ENCODE results near the gene LRRC14B. TPM values are rescaled to one million over a fixed set of nuclear protein-coding genes. Genes with fewer than 3 reads are reported as not detected.

LRRC14B gene
- total RNA-seq, 1 experiment from 2014 or later: not detected

DNA sequence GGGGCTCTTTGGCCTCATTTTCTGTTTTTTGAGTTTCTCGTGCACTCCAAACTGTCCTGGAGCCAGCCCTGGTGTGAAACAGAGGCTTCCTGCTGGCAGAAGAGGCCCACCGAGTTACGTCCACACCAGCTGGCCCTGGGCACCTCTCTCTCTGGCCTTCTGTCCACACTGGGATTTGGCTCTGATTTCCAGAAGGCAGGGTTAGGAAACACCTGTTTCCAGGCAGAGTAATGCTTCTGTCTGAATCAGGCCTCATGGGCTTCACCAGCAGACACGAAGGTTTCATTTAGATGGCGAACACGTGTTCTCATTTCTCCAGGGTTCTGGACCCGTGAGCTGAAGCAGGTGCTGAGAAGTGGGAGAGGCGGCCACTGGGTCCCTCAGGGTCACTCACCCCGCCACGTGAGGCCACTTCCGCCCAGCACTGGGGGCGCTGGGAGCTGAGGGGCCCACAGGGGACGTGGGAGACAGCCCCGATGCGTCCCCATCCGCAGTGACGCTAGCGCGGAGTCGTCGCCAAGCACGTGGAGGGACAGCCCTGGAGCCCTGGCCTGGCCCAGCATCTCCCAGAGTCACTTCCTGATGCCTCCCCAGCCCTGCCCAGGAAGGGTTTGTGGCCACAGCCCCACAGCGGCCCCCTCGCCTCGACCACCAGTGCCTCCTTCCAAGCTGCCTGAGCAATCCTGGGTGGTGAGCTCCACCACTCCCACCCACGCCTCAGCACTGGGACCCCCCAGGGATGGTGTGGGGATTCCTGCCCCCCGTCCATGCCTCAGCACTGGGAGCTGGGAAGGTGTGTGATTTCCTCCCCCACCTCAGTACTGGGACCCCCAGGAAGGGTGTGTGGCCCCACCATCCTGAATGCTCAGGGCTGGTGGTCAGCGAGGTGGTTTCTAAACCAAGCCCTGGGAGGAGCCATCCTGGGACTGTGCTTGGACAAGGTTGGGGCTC, 4.9 kb upstream of the LRRC14B start:
- Histone ChIP-seq H3K36me3 (ENCODE audit: low read depth, low read length) (no peaks in the 10 kb centered on the region), H3K4me3 (ENCODE audit: low read length) (no peak overlapping the region), H3K27me3 (ENCODE audit: low read length) (no peaks in the 10 kb centered on the region), H3K27ac (ENCODE audit: low read length) (no peak overlapping the region), H3K9me2 (replicated peaks; ENCODE audit: low read length) (no peaks in the 10 kb centered on the region), H3F3A (ENCODE audit: low read length, unreplicated experiment) (no peaks in the 10 kb centered on the region), H3K4me1 (ENCODE audit: insufficient read depth, low read length) (peaks cover 11% of the 10 kb centered on the region), H2AFZ (ENCODE audit: low read length) (no peak overlapping the region), H3K79me2 (ENCODE audit: low read length) (no peaks in the 10 kb centered on the region), H3K9ac (ENCODE audit: low read length) (no peak overlapping the region), H3K9me3 (ENCODE audit: low read length) (no peaks in the 10 kb centered on the region), H4K20me1 (ENCODE audit: low read length) (no peaks in the 10 kb centered on the region), H3K4me2 (ENCODE audit: low read length) (no peak overlapping the region)
- TF ChIP-seq EZH2 (IDR thresholded peaks at IDR 0.05; ENCODE audit: low read length, unreplicated experiment) (no peak), EZH2phosphoT487 (IDR thresholded peaks at IDR 0.05; ENCODE audit: borderline replicate concordance, low read length) (no peak), CTCF (conservative IDR thresholded peaks at IDR 0.05; ENCODE audit: low read depth, low read length) (no peak)
- CTCF ChIA-PET: no interaction called here
- BruUV-seq (replicated peaks): no TSS peak
- POLR2A ChIA-PET (ENCODE audit: unreplicated experiment): no interaction called here
- ATAC-seq (no peak), DNase-seq (no peak)
- intact Hi-C loops (cut with micrococcal nuclease): no loop called here

- Histone ChIP-seq H3K9me3 (ENCODE audit: low read length) (no peaks in the 10 kb centered on the region), H2AFZ (ENCODE audit: low read length) (no peak overlapping the region), H3K4me3 (ENCODE audit: low read length) (no peak overlapping the region), H3K27me3 (ENCODE audit: low read length) (no peaks in the 10 kb centered on the region), H3K9me2 (replicated peaks; ENCODE audit: low read length) (no peaks in the 10 kb centered on the region), H3K79me2 (ENCODE audit: low read length) (no peaks in the 10 kb centered on the region), H3K4me2 (ENCODE audit: low read length) (no peak overlapping the region), H3K27ac (ENCODE audit: low read length) (no peak overlapping the region), H3K4me1 (ENCODE audit: insufficient read depth, low read length) (peaks cover 11% of the 10 kb centered on the region), H4K20me1 (ENCODE audit: low read length) (no peaks in the 10 kb centered on the region), H3F3A (ENCODE audit: low read length, unreplicated experiment) (no peaks in the 10 kb centered on the region), H3K36me3 (ENCODE audit: low read depth, low read length) (no peaks in the 10 kb centered on the region), H3K9ac (ENCODE audit: low read length) (no peak overlapping the region)
- TF ChIP-seq EZH2 (IDR thresholded peaks at IDR 0.05; ENCODE audit: low read length, unreplicated experiment): no peak
- DNase-seq (no peak), ATAC-seq (no peak)
- POLR2A ChIA-PET (ENCODE audit: unreplicated experiment): no interaction called here
- CTCF ChIA-PET: no interaction called here
- intact Hi-C loops (cut with micrococcal nuclease): no loop called here
- BruUV-seq (replicated peaks): no TSS peak
These were observed 4.3 kb upstream of the LRRC14B start for GRCh38 chr5:187042-187431.

DNA sequence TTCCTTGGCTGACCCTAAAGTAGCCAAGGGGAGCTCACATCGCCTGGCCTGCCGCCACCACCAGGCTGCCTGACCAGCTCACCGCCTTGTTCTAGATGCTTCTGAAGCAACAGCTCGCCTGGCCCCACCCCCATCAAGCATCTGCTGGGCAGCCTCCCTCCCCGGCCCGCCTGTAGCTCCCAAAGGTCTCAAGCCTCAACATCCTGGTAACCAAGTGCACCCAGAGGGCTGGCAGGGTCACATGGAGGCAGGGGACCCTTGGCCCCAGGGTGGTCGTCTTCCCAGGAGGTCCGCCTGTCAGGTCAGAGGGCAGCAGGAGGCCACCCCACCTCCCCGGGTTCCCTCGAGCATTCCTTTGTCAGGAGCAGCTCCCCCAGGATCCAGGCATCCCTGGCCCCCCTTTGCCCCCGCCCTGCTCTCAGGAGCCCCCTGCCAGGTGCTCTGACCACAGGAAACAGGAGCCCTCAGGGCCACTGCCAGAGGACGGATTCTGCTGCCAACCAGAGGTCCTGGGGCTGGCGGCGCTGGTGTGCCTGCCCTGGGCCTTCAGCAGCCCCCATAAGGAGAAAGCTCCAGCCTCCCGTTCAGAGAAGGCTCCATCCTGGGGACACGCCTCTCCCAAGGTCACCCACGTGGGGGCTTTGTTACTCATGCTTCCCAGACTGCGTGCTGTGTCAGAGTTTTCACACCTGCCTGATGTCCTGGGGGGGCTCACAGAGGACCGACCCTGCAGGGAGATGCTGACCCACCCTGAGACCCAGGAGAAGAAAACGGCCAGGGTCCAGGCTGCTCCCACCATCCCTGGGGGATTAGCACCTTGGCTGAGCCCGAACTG, 3.5 kb upstream of the LRRC14B start:
- TF ChIP-seq CTCF (conservative IDR thresholded peaks at IDR 0.05; ENCODE audit: low read depth, low read length) (no peak), EZH2phosphoT487 (IDR thresholded peaks at IDR 0.05; ENCODE audit: borderline replicate concordance, low read length) (no peak), EZH2 (IDR thresholded peaks at IDR 0.05; ENCODE audit: low read length, unreplicated experiment) (no peak)
- BruUV-seq (replicated peaks): no TSS peak
- ATAC-seq (no peak), DNase-seq (no peak)
- H3K27ac ChIP-seq (ENCODE audit: low read length): no peak overlapping the region
- no peaks in the 10 kb centered on the region for H3K79me2 ChIP-seq (ENCODE audit: low read length)
- peak overlapping the region; percentile 77 for H3K4me2 ChIP-seq (ENCODE audit: low read length)
- H3K4me3 ChIP-seq (ENCODE audit: low read length): peak overlapping the region; percentile 51
- H3K9me3 ChIP-seq (ENCODE audit: low read length): no peaks in the 10 kb centered on the region
- no peaks in the 10 kb centered on the region for H4K20me1 ChIP-seq (ENCODE audit: low read length)
- ChIA-PET CTCF (interaction anchor here (0.6 to 1.2 kb wide), 6 partner anchors 7 to 83 kb away, joined by 3 to 12 read pairs (median 4); partner anchors contain the start of genes CCDC127, PDCD6 and SDHA), POLR2A (ENCODE audit: unreplicated experiment) (no interaction called here)
- peak overlapping the region; percentile 84 for H2AFZ ChIP-seq (ENCODE audit: low read length)
- H3K4me1 ChIP-seq (ENCODE audit: insufficient read depth, low read length): peaks cover 11% of the 10 kb centered on the region
- no peaks in the 10 kb centered on the region for H3K9me2 ChIP-seq (replicated peaks; ENCODE audit: low read length)
- 0 out of 2 replicates have a peak overlapping the region, but pooled peaks have one; percentile 3 for H3K9ac ChIP-seq (ENCODE audit: low read length)
- H3F3A ChIP-seq (ENCODE audit: low read length, unreplicated experiment): no peaks in the 10 kb centered on the region
- no peaks in the 10 kb centered on the region for H3K36me3 ChIP-seq (ENCODE audit: low read depth, low read length)
- no peaks in the 10 kb centered on the region for H3K27me3 ChIP-seq (ENCODE audit: low read length)
- intact Hi-C loops (cut with micrococcal nuclease): loop anchor here (1.0 kb wide), 1 partner anchor 110 kb away; no protein-coding TSS in a partner anchor

Data from PC-3 (cell line).